Mesothelial cell of epicardium (in vitro differentiated cells): Measurements from ENCODE around the gene SP6. TPM values are rescaled to one million over a fixed set of nuclear protein-coding genes. Genes with fewer than 3 reads are reported as not detected.

Experiments used
- DNase-seq, 2 experiments: peaks; one replicate each; pipeline ENCODE4 v3.0.0; 2021; ENCODE audit warnings: low spot score in 2 of 2; ENCODE audit not compliant: unreplicated experiment in 2 of 2
- H3K27ac Mint-ChIP-seq: 2 replicates; pipeline ENCODE4 v1.8.0; 2021; ENCODE audit warnings: mixed read lengths
- H3K27me3 Mint-ChIP-seq: 2 replicates; pipeline ENCODE4 v1.8.0; 2021; ENCODE audit warnings: low read depth, mixed read lengths
- H3K36me3 Mint-ChIP-seq: 2 replicates; pipeline ENCODE4 v1.8.0; 2021; ENCODE audit warnings: mixed read lengths
- H3K4me1 Mint-ChIP-seq: 2 replicates; pipeline ENCODE4 v1.8.0; 2021; ENCODE audit warnings: mixed read lengths
- H3K4me3 Mint-ChIP-seq: 2 replicates; pipeline ENCODE4 v1.8.0; 2021; ENCODE audit warnings: mild to moderate bottlenecking, moderate library complexity, mixed read lengths
- H3K9me3 Mint-ChIP-seq: 2 replicates; pipeline ENCODE4 v1.8.0; 2021; ENCODE audit warnings: mixed read lengths
- total RNA-seq: library from RNA; stranded (reverse); gene quantifications from 3 replicates; pipeline ENCODE4 v1.2.1, GENCODE V29; 2021
- TF ChIP-seq, protein P1 (sequence below): fragments of 200-600 bp; sonication (generic); IDR thresholded peaks from one replicate; pipeline ENCODE4 v1.5.0; 2021; ENCODE audit warnings: antibody characterized with exemption; ENCODE audit not compliant: unreplicated experiment

Gene SP6
- total RNA-seq, 1 donor from 2014 or later, result 17.6 TPM

GRCh38 chr17:47895856-47896671 lies 45.1 kb upstream of the SP6 start, which contains the start of gene SP2:
SP2 (plus strand) TSS chr17:47896236; CDS start chr17:47896287, 51 bp downstream.
- H3K4me1 Mint-ChIP-seq, result peaks cover 27% of the 10 kb centered on the region
- H3K27me3 Mint-ChIP-seq, result peaks cover 3% of the 10 kb centered on the region
- peaks cover 3% of the 10 kb centered on the region for H3K36me3 Mint-ChIP-seq
- H3K27ac Mint-ChIP-seq, result peak within 1 kb of the TSS; percentile 99
- H3K4me3 Mint-ChIP-seq, result peak within 1 kb of the TSS; percentile 96
- no peaks in the 10 kb centered on the region for H3K9me3 Mint-ChIP-seq
- TF ChIP-seq, protein P1, sequence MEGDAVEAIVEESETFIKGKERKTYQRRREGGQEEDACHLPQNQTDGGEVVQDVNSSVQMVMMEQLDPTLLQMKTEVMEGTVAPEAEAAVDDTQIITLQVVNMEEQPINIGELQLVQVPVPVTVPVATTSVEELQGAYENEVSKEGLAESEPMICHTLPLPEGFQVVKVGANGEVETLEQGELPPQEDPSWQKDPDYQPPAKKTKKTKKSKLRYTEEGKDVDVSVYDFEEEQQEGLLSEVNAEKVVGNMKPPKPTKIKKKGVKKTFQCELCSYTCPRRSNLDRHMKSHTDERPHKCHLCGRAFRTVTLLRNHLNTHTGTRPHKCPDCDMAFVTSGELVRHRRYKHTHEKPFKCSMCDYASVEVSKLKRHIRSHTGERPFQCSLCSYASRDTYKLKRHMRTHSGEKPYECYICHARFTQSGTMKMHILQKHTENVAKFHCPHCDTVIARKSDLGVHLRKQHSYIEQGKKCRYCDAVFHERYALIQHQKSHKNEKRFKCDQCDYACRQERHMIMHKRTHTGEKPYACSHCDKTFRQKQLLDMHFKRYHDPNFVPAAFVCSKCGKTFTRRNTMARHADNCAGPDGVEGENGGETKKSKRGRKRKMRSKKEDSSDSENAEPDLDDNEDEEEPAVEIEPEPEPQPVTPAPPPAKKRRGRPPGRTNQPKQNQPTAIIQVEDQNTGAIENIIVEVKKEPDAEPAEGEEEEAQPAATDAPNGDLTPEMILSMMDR, result peak; percentile 44
- peak; percentile 95 to 100 for DNase-seq

- no peak for DNase-seq
- Mint-ChIP-seq H3K4me1 (peaks cover 27% of the 10 kb centered on the region), H3K9me3 (no peaks in the 10 kb centered on the region), H3K36me3 (peaks cover 3% of the 10 kb centered on the region), H3K4me3 (peak overlapping the region; percentile 96), H3K27me3 (peaks cover 3% of the 10 kb centered on the region), H3K27ac (peak overlapping the region; percentile 99)
- TF ChIP-seq, protein P1, result no peak
Measured at GRCh38 chr17:47895347-47895855, 44.4 kb upstream of the SP6 start.

- H3K9me3 Mint-ChIP-seq, result no peaks in the 10 kb centered on the region
- H3K36me3 Mint-ChIP-seq, result peaks cover 3% of the 10 kb centered on the region
- peak overlapping the region; percentile 99 for H3K27ac Mint-ChIP-seq
- peaks cover 27% of the 10 kb centered on the region for H3K4me1 Mint-ChIP-seq
- TF ChIP-seq, protein P1, result no peak
- DNase-seq, result no peak
- H3K27me3 Mint-ChIP-seq, result peaks cover 3% of the 10 kb centered on the region
- H3K4me3 Mint-ChIP-seq, result peak overlapping the region; percentile 96
Measured at GRCh38 chr17:47894498-47895346, 43.8 kb upstream of the SP6 start.

DNA sequence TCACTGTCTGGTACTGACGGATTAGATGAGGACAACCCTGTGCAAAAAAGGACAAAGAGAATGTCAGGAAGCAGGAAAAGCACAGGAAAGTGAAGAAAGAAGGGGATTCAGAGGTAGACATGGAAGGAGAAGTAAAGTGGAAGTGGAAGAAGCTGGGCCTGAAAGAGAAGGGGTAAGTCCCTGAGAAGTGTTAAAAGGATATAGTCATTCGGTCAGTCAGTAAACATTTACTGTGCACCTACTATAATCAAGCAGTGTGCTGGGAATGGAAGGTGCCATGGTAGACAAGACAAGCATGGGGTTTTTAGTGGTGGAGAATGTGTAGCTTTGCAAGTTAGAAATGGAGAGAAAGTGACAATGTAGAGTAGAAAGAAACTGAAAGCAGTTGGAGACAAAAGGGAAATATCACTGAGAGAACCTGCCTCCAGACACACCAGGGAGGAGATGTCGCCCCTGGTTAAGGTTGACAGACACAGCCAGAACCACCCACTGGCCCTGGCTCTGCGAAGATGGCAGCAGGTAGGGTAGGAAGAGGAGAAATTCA lies 40.7 kb upstream of the SP6 start:
- no peak overlapping the region for H3K27ac Mint-ChIP-seq
- TF ChIP-seq, protein P1, result no peak
- H3K9me3 Mint-ChIP-seq, result no peaks in the 10 kb centered on the region
- no peak overlapping the region for H3K4me3 Mint-ChIP-seq
- no peak for DNase-seq
- no peaks in the 10 kb centered on the region for H3K36me3 Mint-ChIP-seq
- peaks cover 14% of the 10 kb centered on the region for H3K4me1 Mint-ChIP-seq
- peaks cover 3% of the 10 kb centered on the region for H3K27me3 Mint-ChIP-seq

- TF ChIP-seq, protein P1, result peak; percentile 98
- Mint-ChIP-seq H3K36me3 (no peaks in the 10 kb centered on the region), H3K4me3 (no peak overlapping the region), H3K27ac (no peak overlapping the region), H3K27me3 (no peaks in the 10 kb centered on the region), H3K9me3 (no peaks in the 10 kb centered on the region), H3K4me1 (peaks cover 24% of the 10 kb centered on the region)
- peak; percentile 91 to 96 for DNase-seq
Measured at GRCh38 chr17:47889734-47890529, 39.0 kb upstream of the SP6 start.
